Duodenal mucosa (tissue), 2 donors: ENCODE results near the gene DBP.

Experiments used
- H3K27ac ChIP-seq: one replicate; pipeline ENCODE4 v1.7.0; 2013; ENCODE audit warnings: low read depth, low read length
- H3K27me3 ChIP-seq, 2 donors: one replicate each; pipeline ENCODE4 v1.7.0; 2013; ENCODE audit warnings: low read length in 2 of 2, control low read depth in 1 of 2; ENCODE audit not compliant: insufficient read depth in 2 of 2, control insufficient read depth in 1 of 2
- H3K36me3 ChIP-seq, 2 donors: one replicate each; pipeline ENCODE4 v1.7.0; 2013; ENCODE audit warnings: low read length in 2 of 2, control low read depth in 1 of 2; ENCODE audit not compliant: insufficient read depth in 2 of 2, control insufficient read depth in 1 of 2
- H3K4me1 ChIP-seq, 2 donors: one replicate each; pipeline ENCODE4 v1.7.0; 2013; ENCODE audit warnings: low read length in 2 of 2, control low read depth in 1 of 2; ENCODE audit not compliant: insufficient read depth in 2 of 2, control insufficient read depth in 1 of 2
- H3K4me3 ChIP-seq, 2 donors: one replicate each; pipeline ENCODE4 v1.7.0; 2013; ENCODE audit warnings: low read length in 2 of 2, low read depth in 1 of 2
- H3K9ac ChIP-seq, 2 donors: one replicate each; pipeline ENCODE4 v1.7.0; 2013; ENCODE audit warnings: low read length in 2 of 2, low read depth in 1 of 2
- H3K9me3 ChIP-seq, 2 donors: one replicate each; pipeline ENCODE4 v1.7.0; 2013; ENCODE audit warnings: low read length in 2 of 2, control low read depth in 1 of 2; ENCODE audit not compliant: control insufficient read depth in 1 of 2

Gene DBP

DNA sequence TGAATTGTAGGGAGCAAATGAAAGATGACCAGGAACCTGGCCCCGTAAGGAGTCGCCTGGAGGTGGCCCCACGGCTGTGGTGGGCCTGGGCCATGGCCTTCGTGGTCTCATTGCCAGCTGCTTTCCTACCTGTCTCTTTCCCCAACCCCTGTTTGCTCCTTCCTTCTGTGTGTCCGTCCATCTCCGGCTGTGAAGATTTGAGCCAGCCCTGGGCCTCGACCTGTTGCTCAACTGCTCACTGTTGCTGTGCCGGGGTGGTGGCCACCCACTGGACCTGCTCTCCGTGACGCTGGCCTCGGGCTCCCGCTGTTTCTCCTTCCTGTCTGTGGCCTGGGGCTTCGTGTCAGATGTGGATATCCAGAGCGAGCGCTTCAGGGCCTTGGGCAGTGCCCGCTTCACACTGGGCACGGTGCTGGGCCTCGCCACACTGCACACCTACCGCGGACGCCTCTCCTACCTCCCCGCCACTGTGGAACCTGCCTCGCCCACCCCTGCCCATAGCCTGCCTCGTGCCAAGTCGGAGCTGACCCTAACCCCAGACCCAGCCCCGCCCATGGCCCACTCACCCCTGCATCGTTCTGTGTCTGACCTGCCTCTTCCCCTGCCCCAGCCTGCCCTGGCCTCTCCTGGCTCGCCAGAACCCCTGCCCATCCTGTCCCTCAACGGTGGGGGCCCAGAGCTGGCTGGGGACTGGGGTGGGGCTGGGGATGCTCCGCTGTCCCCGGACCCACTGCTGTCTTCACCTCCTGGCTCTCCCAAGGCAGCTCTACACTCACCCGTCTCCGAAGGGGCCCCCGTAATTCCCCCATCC is 8.5 kb downstream of the DBP start:
- Histone ChIP-seq H3K27me3 (no peaks in the 10 kb centered on the region), H3K27ac (no peak overlapping the region), H3K36me3 (peaks cover 4 to 20% of the 10 kb centered on the region in 2 donors), H3K9me3 (no peaks in the 10 kb centered on the region), H3K9ac (no peak overlapping the region), H3K4me3 (no peak overlapping the region), H3K4me1 (peaks cover 48 to 51% of the 10 kb centered on the region in 2 donors)

DNA sequence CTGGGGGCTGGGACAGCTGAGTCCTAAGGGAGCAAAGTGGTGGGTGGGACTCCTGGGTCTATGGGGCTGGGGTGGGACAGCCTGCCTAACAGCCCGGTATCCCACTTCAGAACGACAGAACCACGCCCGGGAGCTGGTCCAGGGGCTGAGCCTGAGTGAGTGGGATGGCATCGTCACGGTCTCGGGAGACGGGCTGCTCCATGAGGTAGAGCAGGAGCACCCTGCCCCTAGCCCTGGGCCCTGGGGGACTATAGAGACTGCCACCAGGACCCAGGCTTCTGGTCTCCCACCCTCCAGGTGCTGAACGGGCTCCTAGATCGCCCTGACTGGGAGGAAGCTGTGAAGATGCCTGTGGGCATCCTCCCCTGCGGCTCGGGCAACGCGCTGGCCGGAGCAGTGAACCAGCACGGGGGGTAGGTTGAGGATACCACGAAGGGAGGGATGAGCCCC is 9.3 kb downstream of the DBP start:
- Histone ChIP-seq H3K9me3 (no peaks in the 10 kb centered on the region), H3K4me3 (peak overlapping the region; percentile 32 to 46), H3K27ac (peak overlapping the region; percentile 69), H3K4me1 (peaks cover 46 to 49% of the 10 kb centered on the region in 2 donors), H3K9ac (peak overlapping the region; percentile 49 to 51), H3K27me3 (no peaks in the 10 kb centered on the region), H3K36me3 (peaks cover 4 to 20% of the 10 kb centered on the region in 2 donors)

DNA sequence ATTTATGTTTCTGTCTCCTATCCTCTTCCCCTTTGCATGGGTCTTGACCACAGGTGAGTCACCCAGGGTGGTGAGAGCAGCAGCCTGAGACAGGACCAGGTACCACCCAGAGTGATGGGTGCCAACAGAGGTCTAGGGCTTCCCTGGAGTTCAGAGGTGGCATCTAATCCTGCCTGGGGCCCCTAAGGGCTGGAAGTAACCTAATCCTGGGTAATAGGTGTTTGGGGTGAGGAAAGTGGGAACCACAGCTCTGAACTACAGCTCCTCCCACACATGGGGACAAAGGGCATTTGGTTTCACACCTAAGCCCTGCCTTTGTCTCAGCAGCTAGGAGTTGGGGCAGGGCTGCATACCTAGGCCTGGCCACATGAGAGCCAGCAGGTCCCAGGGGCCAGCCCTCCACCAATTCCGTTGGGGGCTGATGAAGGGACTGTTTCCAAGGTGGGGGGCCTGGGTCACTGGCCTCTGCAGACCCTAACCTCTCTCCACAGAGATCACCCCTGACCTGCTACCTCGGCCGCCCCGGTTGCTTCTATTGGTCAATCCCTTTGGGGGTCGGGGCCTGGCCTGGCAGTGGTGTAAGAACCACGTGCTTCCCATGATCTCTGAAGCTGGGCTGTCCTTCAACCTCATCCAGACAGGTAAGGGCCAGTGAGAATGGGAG is 9.8 kb downstream of the DBP start:
- peaks cover 40 to 44% of the 10 kb centered on the region in 2 donors for H3K4me1 ChIP-seq
- H3K9ac ChIP-seq, result peak overlapping the region; percentile 49 to 51

DNA sequence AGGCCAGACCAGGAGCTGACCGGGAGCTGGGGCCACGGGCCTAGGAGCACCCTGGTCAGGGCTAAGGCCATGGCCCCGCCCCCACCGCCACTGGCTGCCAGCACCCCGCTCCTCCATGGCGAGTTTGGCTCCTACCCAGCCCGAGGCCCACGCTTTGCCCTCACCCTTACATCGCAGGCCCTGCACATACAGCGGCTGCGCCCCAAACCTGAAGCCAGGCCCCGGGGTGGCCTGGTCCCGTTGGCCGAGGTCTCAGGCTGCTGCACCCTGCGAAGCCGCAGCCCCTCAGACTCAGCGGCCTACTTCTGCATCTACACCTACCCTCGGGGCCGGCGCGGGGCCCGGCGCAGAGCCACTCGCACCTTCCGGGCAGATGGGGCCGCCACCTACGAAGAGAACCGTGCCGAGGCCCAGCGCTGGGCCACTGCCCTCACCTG is 11.3 kb downstream of the DBP start:
- no peaks in the 10 kb centered on the region for H3K27me3 ChIP-seq
- H3K9ac ChIP-seq, result peak overlapping the region; percentile 77 to 87
- H3K4me3 ChIP-seq, result peak overlapping the region; percentile 62 to 70
- no peaks in the 10 kb centered on the region for H3K9me3 ChIP-seq
- peaks cover 34 to 37% of the 10 kb centered on the region in 2 donors for H3K4me1 ChIP-seq
- H3K36me3 ChIP-seq, result peaks cover 0 to 7% of the 10 kb centered on the region in 2 donors
- H3K27ac ChIP-seq, result peak overlapping the region; percentile 20

More for the DNA sequence above, 9.8 kb downstream of the DBP start:
- H3K36me3 ChIP-seq, result peaks cover 4 to 16% of the 10 kb centered on the region in 2 donors
- peak overlapping the region; percentile 69 for H3K27ac ChIP-seq
- H3K9me3 ChIP-seq, result no peaks in the 10 kb centered on the region
- H3K27me3 ChIP-seq, result no peaks in the 10 kb centered on the region
- peak overlapping the region; percentile 40 to 46 for H3K4me3 ChIP-seq

DNA sequence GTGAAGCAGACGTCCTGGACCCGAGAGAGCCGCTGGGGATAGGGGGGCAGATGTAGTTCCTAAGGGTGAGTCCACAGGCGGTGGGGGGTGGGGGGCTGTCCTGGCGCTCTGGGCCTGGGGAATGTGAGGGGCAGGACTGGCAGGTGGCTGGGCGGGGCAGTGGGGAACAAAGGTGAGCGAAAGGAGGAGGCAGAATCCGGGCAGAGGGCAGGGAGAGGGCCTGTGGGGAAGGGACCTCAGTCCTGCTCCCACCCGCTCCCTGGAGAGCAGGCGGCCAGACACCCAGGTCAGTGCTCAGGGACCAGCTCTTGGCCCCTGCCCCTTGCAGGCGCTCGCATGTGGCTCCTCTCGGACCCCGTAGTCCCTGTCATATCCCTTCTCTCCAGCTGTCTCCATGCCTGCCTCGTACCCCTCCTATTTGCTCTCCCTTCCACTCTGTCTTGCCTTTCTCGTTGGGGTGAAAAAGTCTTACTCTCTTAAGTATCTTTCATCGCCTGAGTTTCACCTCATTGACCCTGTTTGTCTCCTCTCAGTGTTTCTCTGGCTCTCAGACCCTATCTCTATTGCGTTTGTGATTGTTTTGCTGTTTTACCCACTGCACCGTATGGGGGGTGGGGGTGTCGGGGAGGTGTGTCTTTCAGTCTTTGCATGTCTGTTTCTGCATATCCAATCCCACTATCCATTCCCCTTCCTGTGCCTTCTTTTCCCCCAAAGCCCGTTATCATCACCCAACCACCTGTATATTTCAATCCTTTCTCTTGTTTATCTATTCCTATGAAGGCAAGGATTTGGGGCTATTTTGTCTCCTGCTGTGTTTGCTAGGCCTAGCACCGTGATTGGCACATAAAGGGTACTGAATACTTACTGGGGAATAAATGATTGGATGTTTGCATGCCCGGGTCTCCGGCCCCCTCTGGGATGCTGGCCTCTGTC is 12.1 kb downstream of the DBP start:
- Histone ChIP-seq H3K27me3 (no peaks in the 10 kb centered on the region), H3K27ac (peak overlapping the region; percentile 78), H3K36me3 (peaks cover 0 to 7% of the 10 kb centered on the region in 2 donors), H3K9me3 (no peaks in the 10 kb centered on the region), H3K9ac (peak overlapping the region; percentile 77 to 87), H3K4me1 (peaks cover 27 to 28% of the 10 kb centered on the region in 2 donors), H3K4me3 (peak overlapping the region; percentile 62 to 70)

DNA sequence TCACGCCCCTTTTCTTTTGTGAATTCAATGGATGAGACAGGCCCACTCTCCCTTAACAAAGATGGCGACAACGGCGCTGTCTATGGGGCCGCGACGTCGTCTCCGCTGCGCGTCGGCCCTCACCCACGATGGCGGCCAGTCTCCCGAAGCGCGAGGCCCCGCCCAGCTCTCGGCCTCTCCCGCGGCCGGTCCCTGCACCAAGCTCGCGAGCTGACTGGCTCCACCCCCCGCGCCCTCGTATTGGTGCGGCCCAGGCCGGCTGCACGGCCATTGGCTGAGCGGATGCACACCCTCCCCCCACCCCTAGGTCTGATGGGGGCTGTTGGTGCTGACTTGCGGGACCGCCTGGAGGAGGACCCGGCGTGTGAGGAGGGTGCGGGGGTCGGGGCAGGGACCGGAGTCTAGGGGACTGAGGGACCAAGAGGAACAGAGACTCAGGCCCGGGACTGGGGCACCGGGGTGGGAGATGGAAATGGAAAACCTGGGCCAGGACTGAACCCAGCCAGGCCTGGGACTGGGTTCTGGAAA is 13.0 kb downstream of the DBP start:
- no peaks in the 10 kb centered on the region for H3K9me3 ChIP-seq
- H3K36me3 ChIP-seq, result peaks cover 0 to 7% of the 10 kb centered on the region in 2 donors
- H3K4me3 ChIP-seq, result peak overlapping the region; percentile 62 to 70
- no peaks in the 10 kb centered on the region for H3K27me3 ChIP-seq
- peaks cover 27 to 33% of the 10 kb centered on the region in 2 donors for H3K4me1 ChIP-seq
- peak overlapping the region; percentile 77 to 87 for H3K9ac ChIP-seq
- peak overlapping the region; percentile 78 for H3K27ac ChIP-seq

DNA sequence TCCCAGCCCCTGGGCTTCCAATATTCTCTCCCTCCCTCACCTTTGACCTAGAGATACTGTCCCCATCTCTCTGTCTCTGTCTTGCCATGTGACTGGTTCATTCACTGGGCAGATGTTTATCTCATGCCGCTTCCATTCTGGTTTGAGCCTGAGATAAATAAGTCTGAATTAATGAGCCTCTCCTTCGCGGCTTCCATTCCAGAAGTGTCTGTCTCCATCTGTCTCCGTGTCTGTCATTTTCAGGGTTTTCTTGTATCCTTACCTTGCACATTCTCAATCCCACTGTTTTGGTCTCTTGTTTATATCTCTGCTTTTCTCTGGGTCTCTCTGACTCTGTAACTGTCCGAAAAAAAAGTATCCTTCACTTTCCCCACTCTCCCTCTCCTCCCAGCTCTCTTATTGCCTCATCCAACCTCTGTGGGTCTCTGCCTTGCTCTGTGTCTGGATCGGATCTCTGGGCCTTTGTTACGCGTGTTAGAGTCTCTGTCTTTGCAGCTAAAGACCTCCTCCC is 13.6 kb downstream of the DBP start:
- peak overlapping the region; percentile 8 to 41 for H3K9ac ChIP-seq

DNA sequence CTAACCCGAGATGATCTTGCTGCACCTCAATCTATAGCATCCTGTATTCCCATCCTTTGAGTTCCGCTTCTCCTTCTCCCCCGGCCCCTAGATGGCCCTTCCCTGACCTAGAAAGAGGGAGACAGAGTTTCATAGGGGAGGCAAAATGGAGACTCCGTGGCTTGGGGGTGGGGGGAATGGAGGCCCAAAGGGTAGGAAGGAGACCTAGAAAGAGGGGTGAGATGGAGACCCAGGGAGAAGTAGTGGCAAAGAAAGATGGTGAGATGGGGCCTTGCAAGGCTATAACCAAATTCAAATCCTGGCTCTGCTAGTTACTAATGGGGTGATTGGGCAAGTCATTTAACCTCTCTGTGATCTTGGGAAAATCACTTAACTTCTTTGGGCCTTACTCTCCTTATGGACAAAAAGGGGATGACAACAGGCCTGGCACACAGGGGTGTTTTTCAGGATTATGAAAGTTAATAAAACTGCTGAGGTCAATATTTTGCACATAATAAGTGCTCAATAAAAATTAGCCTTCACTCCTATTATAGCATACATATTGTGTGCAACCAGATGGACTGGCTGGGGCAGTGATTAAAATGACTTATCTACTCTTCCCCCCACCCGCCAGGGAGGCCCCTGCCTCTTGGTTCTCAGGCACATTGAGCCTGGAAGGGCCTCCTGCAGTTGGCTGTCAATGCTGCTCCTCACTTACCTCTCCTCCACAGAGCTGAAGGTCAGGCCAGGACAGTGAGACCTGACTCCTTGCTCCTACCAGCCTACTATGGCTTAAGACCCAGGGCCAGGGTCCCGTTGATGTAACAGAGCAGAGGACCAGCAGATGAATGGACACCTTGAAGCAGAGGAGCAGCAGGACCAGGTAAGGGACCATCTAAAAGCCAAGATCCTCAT is 17.2 kb downstream of the DBP start:
- Histone ChIP-seq H3K27ac (peak overlapping the region; percentile 91), H3K9me3 (no peaks in the 10 kb centered on the region), H3K4me1 (peaks cover 46 to 48% of the 10 kb centered on the region in 2 donors), H3K36me3 (peaks cover 24 to 31% of the 10 kb centered on the region in 2 donors), H3K4me3 (peak overlapping the region; percentile 68 to 76), H3K9ac (peak overlapping the region; percentile 59 to 85), H3K27me3 (no peaks in the 10 kb centered on the region)

More for the DNA sequence above, 13.6 kb downstream of the DBP start:
- peaks cover 26 to 33% of the 10 kb centered on the region in 2 donors for H3K4me1 ChIP-seq
- no peaks in the 10 kb centered on the region for H3K9me3 ChIP-seq
- no peaks in the 10 kb centered on the region for H3K27me3 ChIP-seq
- peak overlapping the region; percentile 73 for H3K27ac ChIP-seq
- H3K36me3 ChIP-seq, result peaks cover 0 to 7% of the 10 kb centered on the region in 2 donors
- peak overlapping the region; percentile 37 to 67 for H3K4me3 ChIP-seq
